T follicular helper cell (primary cell): ENCODE results near the gene SCART1.
"Not testable (repeated sequence)": the region's sequence is repeated elsewhere in the genome, so short reads cannot be mapped to it uniquely, and the experiment has no call there.

Source experiments
- DNase-seq: peaks from one replicate; pipeline ENCODE4 v3.0.0-alpha.2; 2020; ENCODE audit warnings: low read depth

SCART1 gene

GRCh38 chr10:133456041-133456951 is 2.6 kb downstream of the SCART1 start:
- DNase-seq = no peak

GRCh38 chr10:133457100-133457841 is 3.5 kb downstream of the SCART1 start:
- no peak for DNase-seq

- DNase-seq = no peak
These were observed 4.4 kb downstream of the SCART1 start for GRCh38 chr10:133458021-133458709.

GRCh38 chr10:133458710-133459453 is 5.1 kb downstream of the SCART1 start:
- no peak for DNase-seq

- no peak for DNase-seq
These were observed 5.9 kb downstream of the SCART1 start for GRCh38 chr10:133459454-133460207.

GRCh38 chr10:133460208-133460769 is 6.5 kb downstream of the SCART1 start:
- DNase-seq = no peak

GRCh38 chr10:133461027-133461426 is 7.3 kb downstream of the SCART1 start:
- no peak for DNase-seq

- DNase-seq = no peak
These were observed 8.1 kb downstream of the SCART1 start for GRCh38 chr10:133461841-133462240.

GRCh38 chr10:133462512-133463305 is 9.0 kb downstream of the SCART1 start:
- DNase-seq = no peak

- no peak for DNase-seq
These were observed 10.9 kb downstream of the SCART1 start for GRCh38 chr10:133464582-133465031.

GRCh38 chr10:133465191-133465949 is 11.6 kb downstream of the SCART1 start:
- DNase-seq = no peak

GRCh38 chr10:133465950-133466474 is 12.3 kb downstream of the SCART1 start:
- DNase-seq = no peak

GRCh38 chr10:133466683-133467275 is 13.0 kb downstream of the SCART1 start:
- no peak for DNase-seq

- DNase-seq = no peak
These were observed 13.7 kb downstream of the SCART1 start for GRCh38 chr10:133467286-133467911.

- not testable (repeated sequence) for DNase-seq
These were observed 15.5 kb downstream of the SCART1 start for GRCh38 chr10:133469205-133469604.

- no peak for DNase-seq
These were observed 17.8 kb downstream of the SCART1 start for GRCh38 chr10:133471300-133472109.

- no peak for DNase-seq
These were observed 19.5 kb downstream of the SCART1 start for GRCh38 chr10:133473270-133473669.
